Smooth muscle cell of the brain vasculature (primary cell): ENCODE results near the gene GLTP.
"Not testable (repeated sequence)": the region's sequence is repeated elsewhere in the genome, so short reads cannot be mapped to it uniquely, and the experiment has no call there.

Experiments used
- DNase-seq: peaks from one replicate; pipeline ENCODE4 v3.0.0-alpha.2; 2012; ENCODE audit warnings: low read depth, low spot score

The GLTP gene

GRCh38 chr12:109902891-109903418 is 22.6 kb upstream of the GLTP start:
- DNase-seq: no peak

- DNase-seq: no peak
Measured at GRCh38 chr12:109900752-109901580, 20.6 kb upstream of the GLTP start.

DNA sequence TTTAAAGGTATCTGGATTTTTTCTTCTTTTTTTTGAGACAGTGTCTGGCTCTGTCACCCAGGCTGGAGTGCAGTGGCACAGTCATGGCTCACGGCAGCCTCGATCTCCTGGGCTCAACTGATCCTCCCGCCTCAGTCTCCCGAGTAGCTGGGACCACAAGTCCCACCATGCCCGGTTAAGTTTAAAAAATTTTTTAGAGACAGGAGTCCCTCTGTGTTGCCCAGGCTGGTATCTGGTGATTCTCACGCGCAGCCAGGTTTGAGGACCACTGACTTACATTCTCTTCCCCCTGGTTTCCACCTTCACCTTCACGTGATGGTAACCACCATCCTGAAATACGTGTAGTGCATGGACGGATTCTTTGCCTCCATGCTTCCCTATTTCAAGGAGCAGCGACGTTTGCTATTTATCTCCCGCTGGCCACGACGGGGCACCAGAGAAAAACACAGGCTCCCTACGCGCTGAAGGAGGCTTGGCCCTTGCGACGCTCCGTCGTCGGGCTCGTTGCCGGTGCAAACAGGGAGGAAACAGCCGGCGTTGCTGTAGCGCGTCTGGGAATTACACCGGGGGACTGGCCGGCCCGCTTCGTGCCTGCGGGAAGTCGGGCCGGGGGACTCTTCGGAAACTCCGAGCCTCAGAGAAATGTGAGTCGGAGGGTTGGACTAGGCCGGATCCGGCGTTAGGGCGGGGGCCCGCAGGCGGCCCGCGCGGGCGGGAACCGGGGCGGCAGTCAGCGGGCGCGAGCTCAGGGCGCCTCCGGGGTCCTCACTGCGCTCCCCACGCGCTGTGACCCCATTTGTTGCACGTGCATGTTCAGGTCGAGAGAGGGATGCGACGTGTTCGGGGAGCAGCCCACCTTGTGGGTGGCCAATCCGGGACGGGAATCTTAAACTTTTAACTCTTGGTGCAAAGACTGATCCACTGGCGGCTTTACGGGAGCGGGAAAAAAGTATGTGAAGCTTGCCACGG is 19.7 kb upstream of the GLTP start, which contains the start of gene TCHP:
TSS of gene TCHP (plus strand) at position 492 of the 969 bp plus-strand sequence. CDS start 2,753 bp downstream, outside the sequence.
- DNase-seq: peak; percentile 67

GRCh38 chr12:109899345-109899744 is 19.0 kb upstream of the GLTP start:
- not testable (repeated sequence) for DNase-seq

DNA sequence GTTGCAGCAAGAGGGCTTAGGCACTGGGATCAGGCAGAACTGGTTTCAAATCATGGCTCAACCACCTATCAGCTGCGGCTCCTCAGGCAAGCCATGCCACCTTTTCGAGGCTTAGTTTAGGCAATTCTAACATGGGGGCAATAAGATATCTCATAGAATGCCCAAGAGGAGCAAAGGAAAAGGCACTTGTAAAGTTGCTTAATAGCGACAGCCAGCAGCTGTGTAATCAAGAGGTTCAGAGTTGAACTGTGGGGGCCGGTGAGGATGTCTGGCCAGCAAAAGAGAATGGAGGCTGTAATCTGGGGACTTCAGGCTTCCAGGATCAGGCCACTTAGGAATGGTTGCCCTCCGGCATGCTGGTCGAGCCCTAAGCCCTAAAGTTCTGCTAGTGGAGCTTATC is 16.7 kb upstream of the GLTP start:
- DNase-seq: no peak

DNA sequence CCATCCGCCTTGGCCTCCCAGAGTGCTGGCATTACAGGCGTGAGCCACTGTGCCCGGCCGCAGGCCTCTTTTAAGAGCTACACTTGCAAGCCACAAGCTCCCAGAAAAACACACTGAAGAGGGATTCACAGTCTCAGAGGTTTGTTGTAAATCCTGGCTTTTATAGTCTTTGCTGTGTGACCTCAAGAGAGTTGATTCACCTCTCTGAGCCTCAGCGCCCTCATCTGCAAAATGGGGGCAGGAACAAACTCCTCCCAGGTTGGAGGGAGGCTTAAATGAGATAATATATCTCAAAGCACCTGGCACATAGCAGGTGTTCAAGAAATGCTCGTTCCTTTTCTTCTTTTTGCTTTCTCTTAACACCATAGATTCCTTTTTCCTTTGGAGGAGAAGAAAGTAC is 15.8 kb upstream of the GLTP start:
- DNase-seq: no peak

GRCh38 chr12:109894939-109895338 is 14.6 kb upstream of the GLTP start:
- DNase-seq: no peak

DNA sequence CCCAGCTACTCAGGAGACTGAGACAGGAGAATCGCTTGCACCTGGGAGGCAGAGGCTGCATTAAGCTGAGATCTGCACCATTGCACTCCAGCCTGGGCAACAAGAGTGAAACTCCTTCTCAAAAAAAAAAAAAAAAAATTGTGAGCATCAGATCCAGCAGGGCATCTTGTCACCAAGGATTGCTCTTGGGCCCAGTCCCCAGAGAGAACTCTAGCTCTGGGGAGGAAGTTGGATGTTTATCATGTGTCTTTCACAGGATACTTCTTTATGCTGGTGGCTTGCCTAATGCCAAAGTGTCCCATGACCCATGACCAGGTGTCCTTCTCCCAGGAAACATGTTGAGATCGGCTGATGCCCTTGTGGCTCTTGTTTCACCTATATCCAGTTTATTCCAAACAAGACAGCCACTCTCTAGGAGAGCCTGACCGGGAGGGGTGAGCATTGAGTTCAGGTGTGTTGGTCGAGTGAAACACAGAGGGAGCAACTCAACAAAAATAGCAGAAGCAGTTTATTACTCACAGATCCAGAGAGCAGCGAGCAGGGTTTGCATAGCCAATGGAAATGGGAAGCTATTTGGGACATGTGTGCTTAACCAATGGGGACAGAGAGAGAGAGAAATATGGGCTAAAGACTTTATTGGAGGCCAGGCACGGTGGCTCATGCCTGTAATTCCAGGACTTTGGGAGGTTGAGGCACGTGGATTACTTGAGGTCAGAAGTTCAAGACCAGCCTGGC is 13.1 kb upstream of the GLTP start:
- DNase-seq: no peak

DNA sequence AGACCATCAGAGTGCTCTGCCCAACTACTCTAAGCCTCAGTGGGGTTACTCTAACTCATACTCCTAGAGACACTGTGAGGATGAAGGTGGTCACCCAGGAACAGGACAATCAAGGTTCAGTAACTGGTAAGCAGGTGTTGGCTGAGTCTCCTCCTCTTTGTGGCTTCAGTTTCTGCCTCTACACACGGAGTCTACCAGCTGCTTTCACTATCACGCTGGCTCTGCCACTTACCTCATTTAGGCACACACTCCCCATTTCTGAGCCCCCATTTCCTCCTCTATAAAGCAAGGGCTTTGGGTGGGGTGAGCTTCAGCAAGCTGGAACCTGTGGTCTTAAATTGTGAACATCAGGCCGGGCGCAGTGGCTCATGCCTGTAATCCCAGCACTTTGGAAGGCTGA is 12.4 kb upstream of the GLTP start:
- DNase-seq: no peak

GRCh38 chr12:109892165-109892715 is 11.9 kb upstream of the GLTP start:
- DNase-seq: no peak

DNA sequence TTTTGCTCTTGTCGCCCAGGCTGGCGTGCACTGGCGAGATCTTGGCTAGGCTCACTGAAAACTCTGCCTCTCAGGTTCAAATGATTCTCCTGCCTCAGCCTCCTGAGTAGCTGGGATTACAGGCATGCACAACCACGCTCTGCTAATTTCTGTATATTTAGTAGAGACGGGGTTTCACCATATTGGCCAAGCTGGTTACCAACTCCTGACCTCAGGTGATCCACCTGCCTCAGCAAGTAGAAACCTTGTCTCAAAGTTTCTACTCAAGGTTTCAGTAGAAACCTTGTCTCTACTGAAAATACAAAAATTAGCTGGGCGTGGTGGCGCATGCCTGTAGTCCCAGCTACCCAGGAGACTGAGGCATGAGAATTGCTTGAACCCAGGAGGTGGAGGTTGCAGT is 11.4 kb upstream of the GLTP start:
- DNase-seq: not testable (repeated sequence)

GRCh38 chr12:109890620-109891170 is 10.4 kb upstream of the GLTP start:
- no peak for DNase-seq

GRCh38 chr12:109888179-109889020 is 8.1 kb upstream of the GLTP start:
- DNase-seq: no peak

- DNase-seq: no peak
Measured at GRCh38 chr12:109885616-109886015, 5.3 kb upstream of the GLTP start.

DNA sequence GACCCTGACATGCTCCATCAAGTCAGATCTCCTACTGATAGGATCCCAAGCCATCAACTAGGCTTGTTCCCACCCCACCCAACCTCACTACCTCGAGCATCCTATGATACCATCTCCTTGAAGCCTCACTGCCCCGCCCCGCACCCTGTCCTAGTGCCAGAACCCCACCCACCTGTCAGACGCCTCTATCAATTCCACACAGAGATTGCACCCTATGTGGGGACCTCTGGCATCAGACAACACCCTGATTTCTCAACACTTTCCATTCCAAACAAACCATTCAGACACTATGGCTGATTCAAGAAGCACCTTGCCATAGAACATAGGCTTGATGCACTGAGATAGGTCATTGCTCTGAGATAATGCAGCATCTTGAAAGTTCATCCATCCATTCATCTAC is 3.1 kb upstream of the GLTP start:
- DNase-seq: no peak

DNA sequence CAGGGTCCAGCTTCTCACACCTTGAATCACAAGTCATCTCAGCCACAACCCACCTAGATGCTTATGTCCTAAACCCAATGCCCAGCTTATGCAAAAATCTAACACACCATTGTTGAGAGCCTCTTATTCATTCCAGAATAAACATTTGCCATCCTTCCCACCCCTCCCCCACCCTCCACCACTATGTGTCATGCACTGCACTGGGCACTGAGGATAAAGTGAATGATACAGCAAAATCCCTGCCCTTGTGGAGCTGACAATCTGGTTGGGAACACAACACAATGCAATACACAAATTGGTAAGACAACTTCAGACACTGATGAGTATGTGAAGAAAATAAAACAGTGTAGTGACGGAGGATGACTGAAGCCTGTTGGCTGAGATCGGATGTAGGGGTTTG is 1.4 kb upstream of the GLTP start:
- DNase-seq: no peak

GRCh38 chr12:109880938-109881337 is 597 bp upstream of the GLTP start:
- no peak for DNase-seq

- DNase-seq: no peak
Measured at GRCh38 chr12:109879351-109880042, 844 bp downstream of the GLTP start.

- no peak for DNase-seq
Measured at GRCh38 chr12:109878749-109879148, 1.6 kb downstream of the GLTP start.
